ENCODE results near the gene LRRC73. TPM values are rescaled to one million over a fixed set of nuclear protein-coding genes. Genes with fewer than 3 reads are reported as not detected.

LRRC73 gene
- total and polyA plus RNA-seq, 9 of the 15 experiments (the other 6 are each of a cell fraction or from before 2014, with no cell fraction given) = 0.07 to 0.55 (median 0.16) TPM; not detected in 3

DNA sequence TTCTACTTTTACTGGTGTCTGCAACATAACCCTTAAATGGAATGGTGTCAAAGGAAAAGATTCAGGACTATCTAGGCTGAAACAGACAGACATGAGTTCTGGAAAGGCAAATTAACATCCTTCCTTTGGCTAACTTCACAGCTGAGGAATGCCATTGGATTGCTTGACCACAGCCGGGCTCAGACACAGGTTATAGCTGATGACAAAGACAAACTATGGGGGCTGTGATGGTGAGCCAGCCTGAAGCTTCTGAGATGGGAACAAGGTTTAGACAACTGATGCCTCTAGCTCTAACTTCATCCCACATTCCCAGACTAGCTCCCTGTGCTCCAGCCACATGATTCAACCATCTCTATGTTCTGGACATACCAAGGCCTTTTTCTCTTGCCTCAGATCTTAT is 22.1 kb upstream of the LRRC73 start (continued):
- no peak for TF ChIP-seq HMGN3 (IDR thresholded peaks at IDR 0.05; ENCODE audit: borderline replicate concordance, extremely low read depth, insufficient read length, low read depth, low read length)
- TF ChIP-seq ZNF12 (CRISPR knock-in tag; IDR thresholded peaks at IDR 0.05) = no peak
- TF ChIP-seq, protein P1, sequence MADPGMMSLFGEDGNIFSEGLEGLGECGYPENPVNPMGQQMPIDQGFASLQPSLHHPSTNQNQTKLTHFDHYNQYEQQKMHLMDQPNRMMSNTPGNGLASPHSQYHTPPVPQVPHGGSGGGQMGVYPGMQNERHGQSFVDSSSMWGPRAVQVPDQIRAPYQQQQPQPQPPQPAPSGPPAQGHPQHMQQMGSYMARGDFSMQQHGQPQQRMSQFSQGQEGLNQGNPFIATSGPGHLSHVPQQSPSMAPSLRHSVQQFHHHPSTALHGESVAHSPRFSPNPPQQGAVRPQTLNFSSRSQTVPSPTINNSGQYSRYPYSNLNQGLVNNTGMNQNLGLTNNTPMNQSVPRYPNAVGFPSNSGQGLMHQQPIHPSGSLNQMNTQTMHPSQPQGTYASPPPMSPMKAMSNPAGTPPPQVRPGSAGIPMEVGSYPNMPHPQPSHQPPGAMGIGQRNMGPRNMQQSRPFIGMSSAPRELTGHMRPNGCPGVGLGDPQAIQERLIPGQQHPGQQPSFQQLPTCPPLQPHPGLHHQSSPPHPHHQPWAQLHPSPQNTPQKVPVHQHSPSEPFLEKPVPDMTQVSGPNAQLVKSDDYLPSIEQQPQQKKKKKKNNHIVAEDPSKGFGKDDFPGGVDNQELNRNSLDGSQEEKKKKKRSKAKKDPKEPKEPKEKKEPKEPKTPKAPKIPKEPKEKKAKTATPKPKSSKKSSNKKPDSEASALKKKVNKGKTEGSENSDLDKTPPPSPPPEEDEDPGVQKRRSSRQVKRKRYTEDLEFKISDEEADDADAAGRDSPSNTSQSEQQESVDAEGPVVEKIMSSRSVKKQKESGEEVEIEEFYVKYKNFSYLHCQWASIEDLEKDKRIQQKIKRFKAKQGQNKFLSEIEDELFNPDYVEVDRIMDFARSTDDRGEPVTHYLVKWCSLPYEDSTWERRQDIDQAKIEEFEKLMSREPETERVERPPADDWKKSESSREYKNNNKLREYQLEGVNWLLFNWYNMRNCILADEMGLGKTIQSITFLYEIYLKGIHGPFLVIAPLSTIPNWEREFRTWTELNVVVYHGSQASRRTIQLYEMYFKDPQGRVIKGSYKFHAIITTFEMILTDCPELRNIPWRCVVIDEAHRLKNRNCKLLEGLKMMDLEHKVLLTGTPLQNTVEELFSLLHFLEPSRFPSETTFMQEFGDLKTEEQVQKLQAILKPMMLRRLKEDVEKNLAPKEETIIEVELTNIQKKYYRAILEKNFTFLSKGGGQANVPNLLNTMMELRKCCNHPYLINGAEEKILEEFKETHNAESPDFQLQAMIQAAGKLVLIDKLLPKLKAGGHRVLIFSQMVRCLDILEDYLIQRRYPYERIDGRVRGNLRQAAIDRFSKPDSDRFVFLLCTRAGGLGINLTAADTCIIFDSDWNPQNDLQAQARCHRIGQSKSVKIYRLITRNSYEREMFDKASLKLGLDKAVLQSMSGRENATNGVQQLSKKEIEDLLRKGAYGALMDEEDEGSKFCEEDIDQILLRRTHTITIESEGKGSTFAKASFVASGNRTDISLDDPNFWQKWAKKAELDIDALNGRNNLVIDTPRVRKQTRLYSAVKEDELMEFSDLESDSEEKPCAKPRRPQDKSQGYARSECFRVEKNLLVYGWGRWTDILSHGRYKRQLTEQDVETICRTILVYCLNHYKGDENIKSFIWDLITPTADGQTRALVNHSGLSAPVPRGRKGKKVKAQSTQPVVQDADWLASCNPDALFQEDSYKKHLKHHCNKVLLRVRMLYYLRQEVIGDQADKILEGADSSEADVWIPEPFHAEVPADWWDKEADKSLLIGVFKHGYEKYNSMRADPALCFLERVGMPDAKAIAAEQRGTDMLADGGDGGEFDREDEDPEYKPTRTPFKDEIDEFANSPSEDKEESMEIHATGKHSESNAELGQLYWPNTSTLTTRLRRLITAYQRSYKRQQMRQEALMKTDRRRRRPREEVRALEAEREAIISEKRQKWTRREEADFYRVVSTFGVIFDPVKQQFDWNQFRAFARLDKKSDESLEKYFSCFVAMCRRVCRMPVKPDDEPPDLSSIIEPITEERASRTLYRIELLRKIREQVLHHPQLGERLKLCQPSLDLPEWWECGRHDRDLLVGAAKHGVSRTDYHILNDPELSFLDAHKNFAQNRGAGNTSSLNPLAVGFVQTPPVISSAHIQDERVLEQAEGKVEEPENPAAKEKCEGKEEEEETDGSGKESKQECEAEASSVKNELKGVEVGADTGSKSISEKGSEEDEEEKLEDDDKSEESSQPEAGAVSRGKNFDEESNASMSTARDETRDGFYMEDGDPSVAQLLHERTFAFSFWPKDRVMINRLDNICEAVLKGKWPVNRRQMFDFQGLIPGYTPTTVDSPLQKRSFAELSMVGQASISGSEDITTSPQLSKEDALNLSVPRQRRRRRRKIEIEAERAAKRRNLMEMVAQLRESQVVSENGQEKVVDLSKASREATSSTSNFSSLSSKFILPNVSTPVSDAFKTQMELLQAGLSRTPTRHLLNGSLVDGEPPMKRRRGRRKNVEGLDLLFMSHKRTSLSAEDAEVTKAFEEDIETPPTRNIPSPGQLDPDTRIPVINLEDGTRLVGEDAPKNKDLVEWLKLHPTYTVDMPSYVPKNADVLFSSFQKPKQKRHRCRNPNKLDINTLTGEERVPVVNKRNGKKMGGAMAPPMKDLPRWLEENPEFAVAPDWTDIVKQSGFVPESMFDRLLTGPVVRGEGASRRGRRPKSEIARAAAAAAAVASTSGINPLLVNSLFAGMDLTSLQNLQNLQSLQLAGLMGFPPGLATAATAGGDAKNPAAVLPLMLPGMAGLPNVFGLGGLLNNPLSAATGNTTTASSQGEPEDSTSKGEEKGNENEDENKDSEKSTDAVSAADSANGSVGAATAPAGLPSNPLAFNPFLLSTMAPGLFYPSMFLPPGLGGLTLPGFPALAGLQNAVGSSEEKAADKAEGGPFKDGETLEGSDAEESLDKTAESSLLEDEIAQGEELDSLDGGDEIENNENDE (IDR thresholded peaks at IDR 0.05; ENCODE audit: low read depth, low read length) = no peak
- no peak for TF ChIP-seq ZNF134 (CRISPR knock-in tag; conservative IDR thresholded peaks at IDR 0.05)
- no peak for TF ChIP-seq RBM22 (IDR thresholded peaks at IDR 0.05; ENCODE audit: low read depth, low read length, poor library complexity, severe bottlenecking)
- TF ChIP-seq ZNF311 (CRISPR knock-in tag; IDR thresholded peaks at IDR 0.05) = no peak
- no peak for TF ChIP-seq PML (IDR thresholded peaks at IDR 0.05; ENCODE audit: low read length)
- TF ChIP-seq, protein P2, sequence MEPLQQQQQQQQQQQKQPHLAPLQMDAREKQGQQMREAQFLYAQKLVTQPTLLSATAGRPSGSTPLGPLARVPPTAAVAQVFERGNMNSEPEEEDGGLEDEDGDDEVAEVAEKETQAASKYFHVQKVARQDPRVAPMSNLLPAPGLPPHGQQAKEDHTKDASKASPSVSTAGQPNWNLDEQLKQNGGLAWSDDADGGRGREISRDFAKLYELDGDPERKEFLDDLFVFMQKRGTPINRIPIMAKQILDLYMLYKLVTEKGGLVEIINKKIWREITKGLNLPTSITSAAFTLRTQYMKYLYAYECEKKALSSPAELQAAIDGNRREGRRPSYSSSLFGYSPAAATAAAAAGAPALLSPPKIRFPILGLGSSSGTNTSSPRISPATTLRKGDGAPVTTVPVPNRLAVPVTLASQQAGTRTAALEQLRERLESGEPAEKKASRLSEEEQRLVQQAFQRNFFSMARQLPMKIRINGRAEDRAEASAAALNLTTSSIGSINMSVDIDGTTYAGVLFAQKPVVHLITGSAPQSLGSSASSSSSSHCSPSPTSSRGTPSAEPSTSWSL (CRISPR knock-in tag; IDR thresholded peaks at IDR 0.05; ENCODE audit: borderline replicate concordance) = no peak

Data from K562 (cell line).